ENCODE data around the gene ANLN. TPM values are rescaled to one million over a fixed set of nuclear protein-coding genes. Genes with fewer than 3 reads are reported as not detected.

ANLN gene
- total and polyA plus RNA-seq, 8 donors, result 0.02 to 2.3 (median 0.43) TPM

GRCh38 chr7:36366718-36367560, 22.7 kb upstream of the ANLN start:
- WGBS, 2 donors, result 0% methylated on average over 86 to 96 of the region's 96 CpGs

GRCh38 chr7:36367561-36368077, 22.0 kb upstream of the ANLN start:
- WGBS, 2 donors, result 57 to 60% methylated on average over 16 of the region's 16 CpGs
- FAIRE-seq (no peak), ATAC-seq (peak in 1 of 4 donors; percentile 22), DNase-seq (peak in 2 of 6 donors; percentile 18 to 39)
- Histone ChIP-seq H3K4me3 (peak overlapping the region; percentile 64 to 88 (median 80)), H3K36me3 (no peaks in the 10 kb centered on the region), H3K4me1 (peaks cover 0 to 7% (median 0%) of the 10 kb centered on the region in 3 donors), H3K27ac (peak overlapping the region in 2 of 4 donors; percentile 90 to 93), H3K27me3 (no peaks in the 10 kb centered on the region), H3K9me3 (no peaks in the 10 kb centered on the region)
- no peak for TF ChIP-seq CTCF (IDR thresholded peaks at IDR 0.05)
- intact Hi-C loops (cut with DNase I), result no loop called here

More at GRCh38 chr7:36366718-36367560, 22.7 kb upstream of the ANLN start:
- peak overlapping the region; percentile 64 to 88 (median 80) for H3K4me3 ChIP-seq
- H3K36me3 ChIP-seq, result no peaks in the 10 kb centered on the region
- peak; percentile 82 to 96 (median 92) for TF ChIP-seq CTCF (IDR thresholded peaks at IDR 0.05)
- no peaks in the 10 kb centered on the region for H3K9me3 ChIP-seq
- H3K27ac ChIP-seq, result peak overlapping the region; percentile 86 to 93 (median 90)
- peaks cover 0 to 7% (median 0%) of the 10 kb centered on the region in 3 donors for H3K4me1 ChIP-seq
- FAIRE-seq, result no peak
- H3K27me3 ChIP-seq, result no peaks in the 10 kb centered on the region
- peak; percentile 96 to 98 (median 98) for ATAC-seq
- DNase-seq, result peak; percentile 89 to 97 (median 94)
- intact Hi-C loops (cut with DNase I), result no loop called here

GRCh38 chr7:36368496-36368895, 21.2 kb upstream of the ANLN start:
- intact Hi-C loops (cut with DNase I), result no loop called here
- TF ChIP-seq CTCF (IDR thresholded peaks at IDR 0.05), result no peak
- H3K27me3 ChIP-seq, result no peaks in the 10 kb centered on the region
- no peak for DNase-seq
- FAIRE-seq, result no peak
- peaks cover 0 to 7% (median 0%) of the 10 kb centered on the region in 3 donors for H3K4me1 ChIP-seq
- no peak overlapping the region for H3K27ac ChIP-seq
- no peak for ATAC-seq
- H3K9me3 ChIP-seq, result no peaks in the 10 kb centered on the region
- H3K4me3 ChIP-seq, result no peak overlapping the region
- H3K36me3 ChIP-seq, result no peaks in the 10 kb centered on the region
- whole genome bisulfite sequencing, 2 donors, result 72 to 85% methylated on average over 3 of the region's 3 CpGs

GRCh38 chr7:36369171-36369570, 20.5 kb upstream of the ANLN start:
- H3K4me3 ChIP-seq, result no peak overlapping the region
- TF ChIP-seq CTCF (IDR thresholded peaks at IDR 0.05), result no peak
- peaks cover 0 to 7% (median 0%) of the 10 kb centered on the region in 3 donors for H3K4me1 ChIP-seq
- 85 to 89% methylated on average over 1 of the region's 1 CpG for WGBS, 2 donors
- DNase-seq (no peak), FAIRE-seq (no peak), ATAC-seq (no peak)
- intact Hi-C loops (cut with DNase I), result no loop called here
- H3K9me3 ChIP-seq, result no peaks in the 10 kb centered on the region
- H3K27me3 ChIP-seq, result no peaks in the 10 kb centered on the region
- H3K27ac ChIP-seq, result no peak overlapping the region
- H3K36me3 ChIP-seq, result no peaks in the 10 kb centered on the region
